GM19468 (cell line): ENCODE results near the gene CHRM4.
A peak's percentile ranks its signal among the peaks of the same experiment; 100 is the strongest.

Experiments used
- ATAC-seq: cut with Tn5 transposase; IDR thresholded peaks from one replicate; pipeline ENCODE4 v1.9.1; 2021; ENCODE audit warnings: mild to moderate bottlenecking, moderate library complexity, moderate number of reproducible peaks; ENCODE audit not compliant: unreplicated experiment; ENCODE audit errors: extremely low read depth

CHRM4 gene

DNA sequence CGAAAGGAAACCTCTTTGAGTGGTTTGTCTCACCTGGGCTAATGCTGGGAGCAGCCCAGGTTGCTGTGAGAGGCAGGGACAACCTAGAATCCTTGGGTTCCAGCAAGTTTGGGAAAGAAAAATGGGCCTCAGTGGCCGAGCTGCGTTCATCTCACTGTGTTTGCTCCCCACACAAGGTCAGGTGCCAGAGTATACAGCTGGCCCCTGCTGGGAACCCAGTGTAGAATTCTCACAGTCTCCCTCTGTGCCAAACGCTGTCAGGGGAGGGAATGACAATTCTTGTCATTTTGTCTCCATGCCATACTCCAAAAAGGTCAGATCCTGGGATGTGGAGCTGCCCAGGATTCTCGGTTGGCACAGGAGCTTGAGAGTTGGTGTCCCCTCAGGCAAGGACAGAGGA is 40.0 kb downstream of the CHRM4 start:
- ATAC-seq, result no peak

DNA sequence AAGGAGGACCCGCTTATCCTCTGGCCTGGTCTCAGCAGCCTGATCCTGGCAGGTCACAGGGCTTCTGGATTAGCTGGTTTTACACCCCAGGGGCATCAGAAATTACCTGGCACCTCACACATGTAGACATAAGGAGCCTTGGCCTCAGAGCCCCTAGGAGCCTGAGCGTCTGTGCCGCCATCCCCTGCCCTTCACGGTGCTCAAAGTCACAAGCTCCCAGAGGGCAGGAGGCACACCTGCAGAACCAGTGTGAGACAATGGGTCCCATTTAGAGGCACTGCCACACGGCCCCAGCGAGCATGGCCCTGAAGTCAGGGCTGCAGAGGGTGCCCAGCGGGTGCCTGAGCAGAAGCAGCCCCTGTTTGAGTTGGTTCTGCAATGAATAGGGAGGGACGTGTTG is 40.4 kb downstream of the CHRM4 start:
- no peak for ATAC-seq

DNA sequence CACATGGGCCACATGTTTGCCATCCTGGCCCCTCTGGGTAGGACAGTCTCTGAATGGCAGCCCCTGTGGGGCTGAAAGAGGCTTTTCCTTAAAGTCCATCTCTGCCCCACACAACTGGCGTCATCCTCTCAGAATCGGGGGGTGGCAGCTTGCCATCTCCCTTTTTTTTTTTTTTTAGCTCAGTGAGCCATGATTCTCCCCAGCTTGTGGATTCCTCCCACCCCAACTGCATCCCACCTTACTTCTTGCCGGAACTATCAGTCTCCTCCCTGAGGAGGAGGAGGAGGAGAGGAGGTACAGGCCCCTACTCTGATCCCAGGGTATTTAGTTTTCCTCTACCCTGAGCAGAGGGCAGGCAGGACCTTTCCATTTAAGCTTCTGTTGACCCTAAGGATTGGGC is 40.9 kb downstream of the CHRM4 start:
- ATAC-seq, result no peak

DNA sequence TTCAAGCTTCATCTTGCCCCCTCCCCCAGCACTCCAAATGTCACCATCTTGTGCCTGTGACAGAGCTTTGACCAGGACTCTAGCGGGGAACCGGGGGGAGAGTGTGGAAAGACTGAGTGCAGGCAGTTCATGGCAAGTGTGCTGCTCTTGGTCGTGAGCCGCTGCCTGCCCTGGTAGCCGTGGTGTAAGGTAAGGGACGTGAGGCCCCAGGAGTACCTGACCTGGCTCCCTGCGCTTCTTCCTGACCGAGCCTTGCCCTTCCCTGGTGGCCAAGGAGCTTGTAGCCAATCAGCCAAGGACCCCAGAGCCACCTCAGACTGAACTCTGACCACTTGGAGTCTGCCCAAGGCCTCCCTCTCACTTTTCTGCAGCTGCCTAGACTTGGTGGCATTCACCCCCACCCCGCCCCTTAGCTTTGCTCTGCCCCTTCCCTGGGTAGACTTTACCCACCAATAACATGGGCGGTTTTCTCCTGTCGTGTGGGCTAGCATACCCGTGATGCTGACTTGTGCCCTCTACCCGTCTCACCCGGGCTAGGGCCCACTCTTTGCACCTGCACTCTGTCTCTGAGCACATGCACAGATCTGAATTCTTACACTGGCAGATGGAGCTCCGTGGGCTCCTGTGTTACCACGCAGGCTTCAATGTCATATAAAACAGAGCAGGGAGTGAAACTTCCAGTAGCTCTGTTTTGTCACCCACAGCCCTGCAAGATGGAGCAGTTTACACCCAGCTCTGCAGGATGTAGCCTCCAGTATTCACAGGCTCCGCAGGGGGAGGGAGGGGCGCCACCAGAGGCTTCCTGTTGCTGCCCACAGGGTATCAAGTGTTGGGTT is 42.8 kb downstream of the CHRM4 start:
- ATAC-seq, result no peak

GRCh38 chr11:46347637-46348311 is 43.8 kb downstream of the CHRM4 start:
- no peak for ATAC-seq

DNA sequence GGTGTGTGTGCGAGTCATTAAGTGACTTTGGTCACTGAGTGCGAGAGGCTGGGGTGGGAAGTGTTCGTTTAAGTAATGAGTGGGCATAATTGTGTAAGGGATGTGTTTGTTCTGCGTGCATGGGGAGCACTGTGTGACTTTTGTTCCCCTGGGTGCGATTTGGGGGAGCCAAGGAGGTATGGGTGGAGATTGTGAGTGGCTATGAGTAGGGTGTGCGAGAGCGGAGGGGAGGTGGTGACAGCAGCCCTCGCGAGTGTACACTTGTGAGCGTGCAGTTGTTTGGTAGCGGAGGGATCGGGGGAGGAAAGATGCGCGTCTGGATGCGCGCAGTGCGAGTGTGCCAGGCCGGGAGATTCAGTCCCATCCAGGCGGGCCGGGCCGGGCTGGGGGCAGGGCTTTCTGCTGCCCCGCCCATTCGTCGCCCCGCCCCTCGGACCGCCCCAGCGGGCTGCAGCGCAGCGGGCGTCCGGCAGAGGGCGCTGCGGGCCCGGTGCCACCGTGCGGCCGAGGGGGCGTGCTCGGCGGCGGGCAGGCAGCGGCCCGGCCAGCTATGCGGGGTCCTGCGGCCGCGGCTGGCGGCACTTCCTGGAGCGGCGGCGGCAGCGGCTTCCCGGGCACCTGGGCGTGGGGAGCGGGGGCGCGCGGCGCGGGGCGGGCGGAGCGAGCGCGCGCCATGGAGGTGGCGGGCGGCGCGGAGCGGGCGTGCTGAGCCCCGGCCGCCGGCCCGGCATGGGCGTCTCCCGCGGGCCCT is 44.5 kb downstream of the CHRM4 start, which contains the start of gene DGKZ:
Gene DGKZ, plus strand, starts transcription at position 578 of the 751 bp plus-strand sequence. CDS start 197 bp downstream, outside the sequence.
- peak; percentile 50 for ATAC-seq

GRCh38 chr11:46345881-46346484 is 45.6 kb downstream of the CHRM4 start:
- ATAC-seq, result no peak

DNA sequence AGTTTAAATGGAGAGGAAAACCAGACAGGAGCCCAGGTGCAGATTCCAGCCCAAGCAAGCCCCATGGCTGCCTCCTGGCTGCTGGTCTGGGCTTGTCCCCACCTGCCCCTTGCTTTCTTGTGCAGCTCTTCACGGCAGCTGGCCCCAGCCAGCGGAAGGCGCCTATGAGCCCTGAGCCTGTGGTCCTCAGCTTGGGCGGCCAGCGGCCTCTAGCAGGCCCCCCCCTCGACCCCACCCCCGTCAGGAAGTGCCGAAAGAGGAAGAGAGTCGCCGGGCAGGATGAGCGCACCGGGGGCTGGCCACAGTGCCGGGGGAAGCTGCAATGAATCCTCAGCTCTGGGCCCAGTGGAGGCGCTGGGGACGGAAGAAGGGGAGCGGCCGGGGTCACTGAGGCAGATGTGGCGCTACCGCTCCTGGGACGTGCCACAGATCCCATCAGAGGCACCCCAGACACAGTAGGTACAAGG is 46.4 kb downstream of the CHRM4 start:
- ATAC-seq, result no peak

- no peak for ATAC-seq
Observed at GRCh38 chr11:46343520-46343919, 48.1 kb downstream of the CHRM4 start.

DNA sequence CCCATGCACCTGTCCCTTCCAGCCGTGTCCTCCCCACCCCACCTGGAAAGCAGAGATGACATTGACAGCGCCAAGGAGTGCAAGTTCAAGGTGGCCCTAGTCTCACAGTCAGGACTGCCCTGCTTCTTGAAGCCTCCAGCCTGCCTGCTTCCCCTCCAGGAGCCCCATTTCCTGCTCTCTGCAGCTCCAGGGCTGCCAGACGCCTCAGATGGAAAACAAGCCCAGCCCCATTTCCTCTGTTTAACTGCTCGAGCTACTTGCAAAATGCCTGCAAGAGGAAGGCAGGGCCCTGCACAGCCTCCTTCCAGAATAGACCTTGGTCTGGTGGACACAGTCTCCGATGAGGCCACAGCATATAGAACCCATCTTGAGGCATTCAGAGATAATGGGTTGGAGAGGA is 49.3 kb downstream of the CHRM4 start:
- ATAC-seq, result no peak

DNA sequence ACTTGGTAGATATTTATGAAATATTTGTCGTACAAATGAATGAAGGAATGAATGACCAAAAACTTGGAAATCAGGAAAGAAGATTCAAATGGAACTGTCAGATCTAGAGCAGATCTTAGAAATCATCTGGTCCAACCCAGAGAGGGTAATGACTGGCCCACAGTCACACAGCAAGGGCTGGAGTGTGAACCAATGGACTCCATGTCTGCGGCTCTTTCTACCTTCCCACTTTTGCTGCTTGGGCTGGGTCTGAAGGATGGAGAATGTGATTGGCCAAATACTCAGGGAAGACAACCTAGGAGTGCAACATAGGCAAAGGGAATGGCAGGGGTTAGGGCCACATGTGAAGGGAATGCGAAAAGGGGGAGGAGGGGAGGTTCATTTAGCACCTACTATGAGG is 50.1 kb downstream of the CHRM4 start:
- no peak for ATAC-seq

DNA sequence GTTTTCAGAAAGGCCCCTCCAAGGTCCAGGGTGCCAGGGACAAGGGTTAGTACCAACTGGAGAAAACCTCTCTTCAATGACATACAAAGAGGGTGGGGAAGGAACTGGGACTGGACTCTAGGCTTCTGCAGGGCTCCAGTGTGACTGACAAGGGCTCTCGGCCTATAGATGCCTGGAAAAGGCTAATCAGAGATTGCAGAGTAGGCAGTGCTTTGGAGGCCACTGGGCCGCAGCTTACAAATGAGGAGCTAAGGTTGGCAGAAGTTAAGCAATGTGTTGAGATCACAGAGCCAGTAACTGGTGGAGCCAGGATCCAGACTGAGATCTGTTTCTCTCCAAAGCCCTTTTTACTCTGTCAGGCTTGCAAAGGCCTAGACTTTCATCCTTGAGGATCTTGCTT is 51.8 kb downstream of the CHRM4 start:
- no peak for ATAC-seq

GRCh38 chr11:46338988-46339666 is 52.4 kb downstream of the CHRM4 start:
- ATAC-seq, result no peak

GRCh38 chr11:46338636-46338987 is 53.0 kb downstream of the CHRM4 start:
- ATAC-seq, result no peak

DNA sequence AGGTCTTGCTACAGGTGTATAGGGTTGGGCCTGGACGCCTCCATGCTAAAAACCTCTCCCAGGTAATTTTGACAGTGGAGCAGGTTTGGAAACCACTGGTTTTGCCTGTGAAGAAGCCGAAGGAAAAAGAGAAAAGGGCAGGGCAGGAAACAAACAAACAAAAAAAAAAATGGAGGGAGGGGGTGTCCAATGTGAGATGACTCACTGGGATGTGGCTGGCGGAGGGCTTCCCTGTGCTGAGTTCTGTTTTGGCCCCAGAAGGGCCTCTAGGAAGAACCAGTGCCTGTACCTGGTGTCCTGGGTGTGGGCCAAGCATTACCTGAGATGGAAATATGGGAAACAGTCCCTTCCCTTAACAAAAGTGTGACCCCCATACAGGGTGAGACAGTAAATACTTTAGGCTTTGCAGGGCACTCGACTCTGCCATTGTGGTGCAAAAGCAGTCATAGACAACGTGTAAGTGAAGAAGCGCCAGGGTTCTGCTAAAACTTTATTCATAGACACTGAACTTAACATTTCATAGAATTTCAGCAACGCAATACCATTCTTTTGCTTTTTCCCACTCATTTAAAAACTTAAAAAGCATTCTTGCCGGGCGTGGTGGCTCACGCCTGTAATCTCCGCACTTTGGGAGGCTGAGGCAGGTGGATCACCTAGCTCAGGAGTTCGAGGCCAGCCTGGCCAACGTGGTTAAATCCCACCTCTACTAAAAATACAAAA is 53.8 kb downstream of the CHRM4 start:
- ATAC-seq, result no peak

DNA sequence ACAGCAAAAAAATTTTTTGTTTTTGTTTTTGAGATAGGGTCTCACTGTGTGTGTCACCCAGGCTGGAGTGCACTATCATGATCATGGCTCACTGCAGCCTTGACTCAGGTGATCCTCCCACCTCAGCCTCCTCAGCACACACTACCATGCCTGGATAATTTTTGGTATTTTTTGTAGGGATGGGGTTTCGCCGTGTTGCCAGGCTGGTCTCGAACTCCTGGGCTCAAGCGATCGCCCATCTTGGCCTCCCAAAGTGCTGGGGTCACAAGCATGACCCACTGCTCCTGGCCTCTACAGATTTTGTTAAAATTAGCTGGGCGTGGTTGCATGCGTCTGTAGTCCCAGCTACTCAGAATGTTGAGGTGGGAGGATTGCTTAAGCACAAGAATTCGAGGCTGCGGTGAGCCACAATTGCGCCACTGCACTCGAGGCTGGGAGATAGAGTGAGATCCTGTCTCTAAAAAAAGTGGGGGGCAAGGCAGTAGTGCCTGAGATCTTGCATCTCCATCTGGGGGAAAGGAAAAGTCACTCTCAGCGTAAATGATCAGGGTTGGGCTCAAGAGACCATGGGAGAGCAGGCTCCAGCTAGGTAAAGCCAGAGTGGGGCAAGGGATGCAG is 54.9 kb downstream of the CHRM4 start:
- ATAC-seq, result no peak

GRCh38 chr11:46335890-46336562 is 55.5 kb downstream of the CHRM4 start:
- no peak for ATAC-seq

GRCh38 chr11:46335271-46335670 is 56.3 kb downstream of the CHRM4 start:
- no peak for ATAC-seq
